Stimulated activated CD8-positive, alpha-beta memory T cell treated with anti-CD3 and anti-CD28 coated beads, Interleukin-12 subunit alpha, Interleukin-12 subunit beta, amount 100 ng/mL, for 1 hour (primary cell): ENCODE results near the gene ATG9A.

Source experiments
- DNase-seq: peaks from one replicate; pipeline ENCODE4 v3.0.0-alpha.2; 2020; ENCODE audit warnings: low read depth

The ATG9A gene

GRCh38 chr2:219175928-219176817 lies 53.3 kb downstream of the ATG9A start:
- peak; percentile 8 for DNase-seq

GRCh38 chr2:219175486-219175885 lies 54.0 kb downstream of the ATG9A start:
- DNase-seq, result no peak

- no peak for DNase-seq
Observed at GRCh38 chr2:219174801-219175200, 54.6 kb downstream of the ATG9A start.

GRCh38 chr2:219174146-219174545 lies 55.3 kb downstream of the ATG9A start:
- no peak for DNase-seq

GRCh38 chr2:219173176-219173575 lies 56.3 kb downstream of the ATG9A start:
- DNase-seq, result no peak

GRCh38 chr2:219172231-219173154 lies 56.9 kb downstream of the ATG9A start:
- no peak for DNase-seq

GRCh38 chr2:219171231-219171651 lies 58.2 kb downstream of the ATG9A start:
- DNase-seq, result peak; percentile 26

- DNase-seq, result no peak
Observed at GRCh38 chr2:219169930-219170654, 59.3 kb downstream of the ATG9A start, which contains the start of gene SLC23A3. Gene SLC23A3, minus strand, starts transcription at chr2:219170029. Its CDS starts 45 bp downstream, at chr2:219169984.
